Measurements from ENCODE around the gene FOLH1.
"Not testable (repeated sequence)": the region's sequence is repeated elsewhere in the genome, so short reads cannot be mapped to it uniquely, and the experiment has no call there.

GRCh38 chr11:49249363-49249762 is 41.0 kb upstream of the FOLH1 start:
- TF ChIP-seq CTCF (IDR thresholded peaks at IDR 0.05); POLR2A (IDR thresholded peaks at IDR 0.05); POLR2AphosphoS5 (IDR thresholded peaks at IDR 0.05; ENCODE audit: insufficient read depth in 1 of 2, low read depth in 1 of 2): not testable (repeated sequence)
